Anterior cingulate cortex (tissue), 58 donors: ENCODE measurements around the gene MYL7.

Experiments used
- DNase-seq, 58 donors: peaks; one replicate each; lab custom pipeline; 2025; lab: John Stamatoyannopoulos, UW

The MYL7 gene

GRCh38 chr7:44152971-44153947 lies 12.1 kb upstream of the MYL7 start:
- DNase-seq: no peak

DNA sequence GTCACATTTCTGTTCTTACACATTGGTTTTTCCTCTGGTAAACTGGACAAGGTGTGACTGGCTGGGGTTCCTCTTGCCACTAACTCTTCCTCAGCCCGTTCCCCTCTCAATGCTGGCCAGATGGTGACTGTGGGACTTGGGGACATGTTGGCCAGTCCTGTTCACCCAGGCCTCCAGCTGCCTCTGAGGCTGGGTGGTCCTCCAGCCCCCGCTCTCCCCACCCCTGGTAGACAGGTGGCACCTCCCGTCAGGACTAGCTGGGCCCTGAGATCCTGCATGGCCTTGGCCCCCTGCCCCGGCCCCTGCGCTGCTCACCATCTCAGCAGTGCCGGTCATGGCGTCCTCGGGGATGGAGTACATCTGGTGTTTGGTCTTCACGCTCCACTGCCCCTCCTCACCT lies 10.8 kb upstream of the MYL7 start:
- no peak for DNase-seq

DNA sequence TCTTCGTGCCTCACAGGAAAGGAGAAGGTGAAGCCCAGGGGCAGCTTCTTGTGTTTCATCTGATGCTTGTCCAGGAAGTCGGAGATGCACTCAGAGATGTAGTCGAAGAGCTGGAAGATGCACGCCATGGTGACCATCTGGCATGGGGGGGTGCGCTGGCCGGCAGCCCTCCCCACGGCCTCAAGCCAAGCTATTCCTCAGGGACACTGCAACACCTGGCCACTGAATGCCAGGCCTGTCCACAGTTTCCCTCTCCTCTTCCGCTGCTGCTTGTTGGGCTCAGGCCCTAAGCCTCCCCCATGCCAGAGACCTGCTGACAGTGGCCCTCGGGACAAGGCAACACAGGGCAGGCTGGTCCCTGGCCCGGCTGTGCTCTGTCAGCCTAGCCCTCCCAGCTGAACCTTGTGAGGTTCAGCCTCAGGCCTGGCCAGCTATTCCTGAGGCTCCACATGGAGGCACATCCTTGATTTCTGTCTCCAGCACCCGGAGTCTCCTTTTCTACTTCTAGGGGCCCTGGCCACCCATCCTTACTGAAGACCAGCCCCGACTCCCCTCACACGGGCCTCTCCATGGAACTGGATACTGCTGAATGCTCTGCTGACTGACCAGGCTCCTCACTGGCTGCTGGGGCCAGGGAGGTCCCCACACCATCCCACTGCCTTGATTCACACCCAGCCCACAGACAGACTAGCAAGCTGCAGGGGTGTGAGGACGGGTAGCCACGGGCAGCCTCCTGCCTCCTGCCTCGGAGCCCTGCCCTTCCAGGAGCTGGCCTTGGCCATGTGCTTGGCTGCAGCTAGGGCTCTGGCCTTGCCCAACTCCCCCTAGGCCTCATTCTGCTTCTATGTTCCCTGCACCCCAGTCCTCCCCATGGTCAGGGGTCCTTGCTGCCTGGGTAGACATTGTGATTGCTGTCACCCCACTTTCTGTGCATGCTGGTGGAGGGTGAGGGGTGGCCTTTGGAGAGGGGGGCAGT lies 10.1 kb upstream of the MYL7 start:
- DNase-seq: no peak

DNA sequence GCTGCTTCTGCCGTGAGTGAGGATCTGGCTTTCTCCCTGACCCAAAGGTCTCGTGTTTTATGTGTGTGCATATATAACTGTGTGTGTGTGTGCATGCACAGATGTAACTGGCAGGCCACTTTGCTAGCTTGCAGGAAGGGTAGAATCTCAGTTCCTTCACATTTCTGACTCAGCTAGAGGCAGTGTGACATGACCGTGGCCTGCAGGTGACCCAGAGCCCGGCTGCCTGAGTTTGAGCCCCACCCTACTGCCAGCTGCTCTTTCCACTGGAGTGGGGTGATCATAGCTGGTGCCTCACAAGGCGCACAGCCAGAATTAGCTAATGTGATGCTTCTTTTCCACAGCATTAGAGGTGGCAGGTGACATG lies 9.3 kb upstream of the MYL7 start:
- DNase-seq: no peak

- no peak for DNase-seq
Observed at GRCh38 chr7:44149571-44150465, 8.7 kb upstream of the MYL7 start.

DNA sequence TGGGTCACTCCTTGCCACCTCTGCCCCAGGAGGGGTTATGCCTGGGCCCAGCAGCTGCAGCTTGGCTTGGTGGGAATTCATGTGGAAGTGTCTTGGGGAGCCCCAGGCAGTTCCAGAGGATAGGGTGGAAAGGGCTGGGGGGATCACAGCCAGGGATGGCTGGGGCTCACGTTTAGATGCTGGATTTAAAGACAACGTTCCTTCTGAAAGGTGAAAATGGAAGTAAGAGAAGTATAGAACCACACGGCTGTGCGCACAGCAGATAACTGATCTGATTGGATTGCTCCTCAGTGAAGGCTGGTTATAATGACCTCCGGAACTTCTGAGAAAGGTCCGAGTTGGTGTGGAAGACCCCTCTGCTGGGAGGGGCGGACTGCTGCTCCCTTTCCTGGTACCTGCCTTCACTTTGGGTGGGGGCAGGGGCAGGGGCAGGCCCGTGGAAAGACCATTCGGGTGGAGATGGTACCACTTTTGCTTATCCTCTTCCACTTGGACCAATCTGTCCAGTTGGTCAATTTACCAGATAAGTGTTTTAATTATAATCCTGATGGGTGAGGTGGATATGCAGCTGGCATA lies 7.9 kb upstream of the MYL7 start:
- no peak for DNase-seq

DNA sequence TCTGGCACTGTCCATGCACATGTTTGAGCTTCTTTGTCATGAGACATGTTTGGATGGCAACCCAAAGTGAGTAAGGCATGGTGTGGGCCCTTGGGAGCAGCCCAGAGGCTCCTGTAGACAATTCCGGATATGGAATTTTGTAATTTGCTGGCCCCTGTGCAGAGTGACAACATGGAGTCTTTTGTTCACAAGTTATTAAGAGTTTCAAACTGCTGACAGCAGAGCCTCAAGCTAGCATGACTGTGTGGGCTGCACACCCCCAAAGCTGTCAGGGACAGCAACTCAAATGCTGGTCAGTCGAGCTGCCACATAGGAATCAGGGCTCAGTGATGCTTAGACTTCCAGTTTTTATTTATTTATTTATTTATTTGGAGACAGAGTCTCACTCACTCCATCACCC lies 7.0 kb upstream of the MYL7 start:
- DNase-seq: no peak

GRCh38 chr7:44147026-44147991 lies 6.2 kb upstream of the MYL7 start:
- DNase-seq: peak in 7 of 58 donors; percentile 7 to 37 (median 22)

DNA sequence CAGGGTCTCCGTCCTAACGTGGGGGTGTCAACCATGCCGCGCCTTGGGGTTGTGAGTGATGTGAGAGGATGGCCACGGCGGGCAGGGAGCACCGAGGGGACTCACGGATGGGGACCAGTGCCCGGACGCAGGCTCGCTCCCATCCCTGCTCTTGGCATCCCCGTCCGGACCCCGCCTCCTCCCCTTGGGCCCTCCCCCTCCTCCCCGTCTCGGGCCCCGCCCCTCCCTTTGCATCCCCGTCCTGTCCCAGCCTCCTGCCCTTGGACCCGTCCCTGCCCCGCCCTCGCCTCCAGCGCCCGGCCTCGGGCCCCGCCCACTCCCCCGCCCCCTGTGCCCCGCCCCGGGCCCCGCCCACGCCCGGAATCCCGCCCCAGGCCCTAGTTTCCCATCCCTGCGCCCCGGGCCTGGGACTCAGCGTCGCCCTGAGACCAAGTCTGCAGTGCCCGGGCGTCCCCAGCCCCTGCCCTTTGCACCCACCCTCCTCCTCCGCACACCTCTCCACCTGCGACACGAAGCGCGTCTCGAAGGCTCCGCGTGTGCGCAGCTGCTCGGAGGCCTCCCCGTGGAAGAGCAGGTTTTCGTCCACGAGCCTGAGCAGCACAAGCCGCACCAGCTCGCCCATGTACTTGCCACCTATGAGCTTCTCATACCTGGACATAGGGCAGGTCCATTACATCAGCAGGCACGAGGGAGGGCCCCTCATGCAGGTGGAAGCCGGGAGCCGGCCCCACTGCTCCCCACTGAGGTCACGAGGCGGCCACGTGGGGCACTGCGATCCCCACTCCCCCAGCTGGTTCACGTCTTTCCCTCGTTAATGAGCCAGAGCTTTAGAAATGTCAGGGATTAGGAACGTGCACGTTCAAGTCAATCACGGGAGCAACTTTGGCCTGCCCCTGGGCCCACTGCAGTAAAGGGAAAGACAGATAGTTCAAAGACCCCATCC lies 5.1 kb upstream of the MYL7 start:
- DNase-seq: peak in 49 of 58 donors; percentile 16 to 80 (median 54)

DNA sequence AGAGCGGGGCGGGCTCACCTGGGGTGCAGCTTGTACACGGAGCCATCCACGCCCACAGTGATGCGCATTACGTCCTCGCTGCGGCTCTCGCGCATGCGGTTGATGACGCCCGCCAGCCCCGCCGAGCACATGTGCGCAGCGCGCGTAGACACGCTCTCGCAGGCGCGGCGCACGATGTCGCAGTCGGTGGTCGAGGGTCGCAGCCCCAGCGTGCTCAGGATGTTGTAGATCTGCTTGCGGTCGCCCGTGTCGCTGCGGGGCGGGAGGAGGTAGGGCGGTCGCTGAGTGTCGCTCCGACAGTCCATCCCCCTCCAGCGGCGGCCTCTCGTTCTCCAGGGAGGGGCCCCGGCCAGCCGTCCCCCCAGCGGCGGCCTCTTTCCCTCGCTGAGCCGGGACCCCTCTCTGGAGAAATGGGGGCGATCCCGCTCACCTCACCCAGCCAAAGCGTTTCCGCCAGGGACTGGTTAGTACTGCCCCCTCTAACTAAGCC lies 4.4 kb upstream of the MYL7 start:
- DNase-seq: peak in 29 of 58 donors; percentile 9 to 61 (median 25)

GRCh38 chr7:44144968-44145478 lies 3.9 kb upstream of the MYL7 start:
- DNase-seq: peak in 1 of 58 donors; percentile 10

DNA sequence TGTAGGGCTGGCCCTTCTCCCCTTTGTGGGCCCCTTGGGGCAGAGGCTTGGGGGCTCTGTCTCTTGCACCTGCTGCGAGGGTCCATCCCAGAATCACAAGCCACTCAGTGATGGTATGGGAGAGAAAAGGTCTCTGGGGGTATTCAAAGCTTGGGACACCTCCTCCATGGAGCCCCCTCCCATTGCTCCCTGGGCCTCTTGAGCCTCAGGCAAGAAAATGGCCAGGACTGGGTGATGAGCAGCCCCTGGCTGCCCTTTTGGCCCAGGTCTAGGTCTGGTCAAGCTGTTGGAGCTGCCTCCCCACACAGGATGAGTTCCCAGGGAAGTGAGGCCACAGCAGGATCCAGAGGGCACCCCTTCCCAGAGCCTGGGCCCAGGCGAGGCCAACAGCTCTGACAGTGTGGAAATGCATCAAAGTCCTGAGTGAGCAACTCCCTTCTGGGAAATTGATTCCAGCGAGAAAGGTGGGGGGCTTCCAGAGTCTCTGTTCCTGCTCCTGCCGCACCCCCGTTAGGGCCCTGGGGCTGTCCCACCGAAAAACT lies 3.4 kb upstream of the MYL7 start:
- DNase-seq: no peak

DNA sequence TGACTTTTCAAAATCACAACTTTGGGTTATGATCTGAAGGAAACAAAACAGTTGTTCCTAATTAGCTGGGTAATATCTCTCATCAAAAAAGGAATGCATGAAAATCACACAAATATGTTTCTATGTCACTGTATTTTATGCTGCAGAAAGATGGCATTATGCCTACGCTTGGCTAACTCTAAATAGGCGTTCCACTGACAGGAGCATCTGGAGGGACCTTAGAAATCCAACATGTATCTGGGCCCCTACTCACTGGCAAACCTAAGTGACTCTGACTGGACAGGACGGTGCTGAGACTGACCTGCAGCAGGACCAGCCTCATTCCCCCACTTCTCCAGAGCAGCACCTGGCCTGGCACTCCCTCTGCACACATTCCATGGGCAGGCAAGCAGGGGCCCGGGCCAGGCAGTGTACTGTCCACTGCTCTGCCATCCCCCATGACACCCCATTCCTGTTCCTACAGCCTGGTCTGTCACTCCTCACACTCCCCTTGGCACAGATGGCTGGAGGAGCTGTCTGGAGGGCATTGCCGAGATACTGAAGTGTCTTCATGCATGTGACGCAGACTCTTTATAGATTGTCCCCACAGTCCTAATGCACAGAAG lies 2.6 kb upstream of the MYL7 start:
- DNase-seq: no peak

DNA sequence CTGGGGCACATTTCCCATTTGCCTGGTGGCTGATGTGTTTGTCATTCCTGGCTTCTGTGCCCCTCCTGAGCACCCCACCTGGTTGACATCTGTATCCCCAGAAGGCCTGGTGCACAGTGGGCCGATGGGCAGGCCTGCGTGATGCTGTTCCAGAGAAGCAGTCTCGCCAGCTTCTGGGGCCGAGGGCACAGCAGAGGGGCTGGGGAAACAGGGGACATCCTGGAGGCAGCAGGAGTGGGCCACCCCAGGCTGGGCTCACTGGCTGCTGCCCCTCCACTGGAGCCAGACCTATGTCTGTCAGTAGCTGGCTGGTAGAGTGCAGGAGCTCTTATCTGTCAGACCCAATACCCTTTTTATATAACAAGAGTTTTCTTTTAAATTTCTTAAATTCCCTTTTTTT lies 896 bp upstream of the MYL7 start:
- DNase-seq: no peak

DNA sequence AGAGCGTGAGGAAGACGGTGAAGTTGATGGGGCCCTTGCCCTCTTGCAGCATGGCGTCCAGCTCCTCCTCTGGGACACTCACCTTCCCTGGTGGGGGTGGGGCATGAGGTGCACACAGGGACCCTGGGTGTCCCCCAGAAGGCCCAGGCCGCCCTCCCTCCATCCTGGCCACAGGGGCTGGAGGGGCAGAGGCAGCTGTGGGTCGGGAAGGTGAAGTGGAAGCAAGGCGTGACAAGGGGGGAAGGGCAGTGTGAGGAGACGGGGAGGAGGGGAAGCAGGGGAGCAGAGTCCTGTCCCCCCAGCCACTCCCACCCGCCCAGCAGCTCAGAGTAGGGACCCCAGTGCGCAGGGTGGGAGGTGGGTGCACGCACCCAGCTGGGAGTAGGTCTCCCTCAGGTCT lies 791 bp downstream of the MYL7 start:
- DNase-seq: no peak

DNA sequence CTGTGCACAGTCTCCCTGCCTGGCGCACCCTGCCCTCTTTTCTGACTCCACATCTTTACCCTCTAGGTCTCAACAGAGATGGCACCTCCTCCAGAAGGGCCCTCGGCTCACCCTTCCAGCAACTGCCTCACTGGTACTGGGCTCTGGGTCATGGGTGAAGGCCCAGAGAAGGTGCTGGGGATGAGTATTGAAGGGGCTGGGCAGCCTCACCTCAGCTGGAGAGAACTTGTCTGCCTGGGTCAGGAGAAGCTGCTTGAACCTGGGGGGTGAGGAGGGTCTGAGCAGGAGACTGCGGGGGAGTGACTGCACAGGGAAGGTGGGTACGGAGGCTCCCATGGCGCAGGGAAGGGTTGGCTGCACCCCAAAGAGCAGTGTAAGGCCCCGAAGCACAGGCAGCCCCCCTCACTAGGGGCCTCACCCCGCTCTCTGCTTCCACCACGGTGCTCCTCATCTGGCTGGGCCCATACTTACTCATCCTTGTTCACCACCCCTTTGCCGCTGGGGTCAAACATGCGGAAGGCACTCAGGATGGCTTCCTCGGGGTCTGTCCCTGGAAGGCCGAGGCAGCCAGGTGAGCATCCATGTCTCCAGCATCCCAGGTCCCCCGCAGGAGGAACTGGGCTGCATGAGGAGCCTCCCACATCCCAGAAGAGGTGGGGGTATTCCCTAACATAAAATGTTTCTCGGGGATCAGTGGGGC lies 1.7 kb downstream of the MYL7 start:
- no peak for DNase-seq
